Stimulated activated CD4-positive, alpha-beta T cell treated with anti-CD3 and anti-CD28 coated beads, Interleukin-1b, Interleukin-23, amount 100 ng/mL, for 1 hour (primary cell): ENCODE results near the gene DDC.
"Not testable (repeated sequence)": the region's sequence is repeated elsewhere in the genome, so short reads cannot be mapped to it uniquely, and the experiment has no call there.

ENCODE experiments used
- DNase-seq, 2 donors: peaks; one replicate each; pipeline ENCODE4 v3.0.0-alpha.2; 2020; ENCODE audit warnings: low read depth in 2 of 2

The DDC gene

GRCh38 chr7:50588937-50589336 is 23.7 kb upstream of the DDC start:
- no peak for DNase-seq

GRCh38 chr7:50587737-50588136 is 22.5 kb upstream of the DDC start:
- DNase-seq = no peak

- no peak for DNase-seq
Observed at GRCh38 chr7:50584793-50585408, 19.7 kb upstream of the DDC start.

GRCh38 chr7:50584386-50584785 is 19.2 kb upstream of the DDC start:
- no peak for DNase-seq

- not testable (repeated sequence) for DNase-seq
Observed at GRCh38 chr7:50583295-50583694, 18.1 kb upstream of the DDC start.

GRCh38 chr7:50582271-50582670 is 17.1 kb upstream of the DDC start:
- DNase-seq = not testable (repeated sequence)

GRCh38 chr7:50580666-50581065 is 15.5 kb upstream of the DDC start:
- not testable (repeated sequence) for DNase-seq

GRCh38 chr7:50580057-50580456 is 14.9 kb upstream of the DDC start:
- no peak for DNase-seq

GRCh38 chr7:50578105-50578504 is 12.9 kb upstream of the DDC start:
- DNase-seq = not testable (repeated sequence)

GRCh38 chr7:50577569-50577968 is 12.4 kb upstream of the DDC start:
- DNase-seq = no peak

- not testable (repeated sequence) for DNase-seq
Observed at GRCh38 chr7:50576388-50576787, 11.2 kb upstream of the DDC start.

GRCh38 chr7:50567715-50568261 is 2.6 kb upstream of the DDC start:
- DNase-seq = no peak

GRCh38 chr7:50565977-50566376 is 772 bp upstream of the DDC start:
- DNase-seq = no peak

- no peak for DNase-seq
Observed at GRCh38 chr7:50565559-50565916, 333 bp upstream of the DDC start.

GRCh38 chr7:50564171-50564570 is 1.0 kb downstream of the DDC start:
- DNase-seq = no peak

- no peak for DNase-seq
Observed at GRCh38 chr7:50562136-50562535, 3.1 kb downstream of the DDC start.

- DNase-seq = no peak
Observed at GRCh38 chr7:50560865-50561351, 4.3 kb downstream of the DDC start.

- no peak for DNase-seq
Observed at GRCh38 chr7:50559881-50560280, 5.3 kb downstream of the DDC start.

GRCh38 chr7:50558294-50559053 is 6.7 kb downstream of the DDC start:
- DNase-seq = no peak

- DNase-seq = no peak
Observed at GRCh38 chr7:50557099-50557498, 8.1 kb downstream of the DDC start.

- no peak for DNase-seq
Observed at GRCh38 chr7:50556247-50556991, 8.8 kb downstream of the DDC start.

- DNase-seq = no peak
Observed at GRCh38 chr7:50555594-50556140, 9.5 kb downstream of the DDC start.
